ENCODE results near the gene NET1. TPM values are rescaled to one million over a fixed set of nuclear protein-coding genes. Genes with fewer than 3 reads are reported as not detected.

NET1 gene
- polyA plus RNA-seq, 1 of the 3 experiments (the other 2 are of a cell fraction): 4.7 TPM

GRCh38 chr10:5399332-5399731 lies 13.0 kb upstream of the NET1 start (continued):
- no peak for TF ChIP-seq EP300 (IDR thresholded peaks at IDR 0.05; ENCODE audit: borderline replicate concordance in 1 of 2, low read depth in 1 of 2, low read length in 1 of 2)
- TF ChIP-seq, protein P1, sequence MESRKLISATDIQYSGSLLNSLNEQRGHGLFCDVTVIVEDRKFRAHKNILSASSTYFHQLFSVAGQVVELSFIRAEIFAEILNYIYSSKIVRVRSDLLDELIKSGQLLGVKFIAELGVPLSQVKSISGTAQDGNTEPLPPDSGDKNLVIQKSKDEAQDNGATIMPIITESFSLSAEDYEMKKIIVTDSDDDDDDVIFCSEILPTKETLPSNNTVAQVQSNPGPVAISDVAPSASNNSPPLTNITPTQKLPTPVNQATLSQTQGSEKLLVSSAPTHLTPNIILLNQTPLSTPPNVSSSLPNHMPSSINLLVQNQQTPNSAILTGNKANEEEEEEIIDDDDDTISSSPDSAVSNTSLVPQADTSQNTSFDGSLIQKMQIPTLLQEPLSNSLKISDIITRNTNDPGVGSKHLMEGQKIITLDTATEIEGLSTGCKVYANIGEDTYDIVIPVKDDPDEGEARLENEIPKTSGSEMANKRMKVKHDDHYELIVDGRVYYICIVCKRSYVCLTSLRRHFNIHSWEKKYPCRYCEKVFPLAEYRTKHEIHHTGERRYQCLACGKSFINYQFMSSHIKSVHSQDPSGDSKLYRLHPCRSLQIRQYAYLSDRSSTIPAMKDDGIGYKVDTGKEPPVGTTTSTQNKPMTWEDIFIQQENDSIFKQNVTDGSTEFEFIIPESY (IDR thresholded peaks at IDR 0.05; ENCODE audit: borderline replicate concordance, low read depth): no peak
- no peak for TF ChIP-seq NFIC (IDR thresholded peaks at IDR 0.05; ENCODE audit: borderline replicate concordance)
- no peak for TF ChIP-seq MXI1 (IDR thresholded peaks at IDR 0.05; ENCODE audit: low read depth, low read length)
- no peak for TF ChIP-seq FOXJ3 (CRISPR knock-in tag; IDR thresholded peaks at IDR 0.05)
- no peak for TF ChIP-seq RFX5 (IDR thresholded peaks at IDR 0.05; ENCODE audit: low read length)

- Histone ChIP-seq H3K9me2 (no peaks in the 10 kb centered on the region), H3K4me2 (no peak overlapping the region), H3K79me2 (ENCODE audit: insufficient read depth) (no peaks in the 10 kb centered on the region), H3K36me3 (replicated peaks in 1 of 2; ENCODE audit: control insufficient read depth in 1 of 2, insufficient read depth in 2 of 2, low read length in 1 of 2) (no peaks in the 10 kb centered on the region), H3K27me3 (ENCODE audit: insufficient read depth) (peaks cover 9% of the 10 kb centered on the region; the same call in 1 of the 2 replicates), H2AFZ (ENCODE audit: low read depth) (no peak overlapping the region), H3K9me3 (no peaks in the 10 kb centered on the region), H3K4me3 (ENCODE audit: low read depth in 2 of 2, low read length in 1 of 2) (no peak overlapping the region), H3K27ac (ENCODE audit: low read depth in 2 of 2, low read length in 1 of 2) (no peak overlapping the region), H3F3A (replicated peaks; ENCODE audit: insufficient read depth) (no peaks in the 10 kb centered on the region), H4K20me1 (ENCODE audit: insufficient read depth) (no peaks in the 10 kb centered on the region), H3K4me1 (ENCODE audit: control insufficient read depth in 1 of 2, insufficient read depth in 2 of 2, low read depth in 1 of 2, low read length in 1 of 2) (no peaks in the 10 kb centered on the region), H3K9ac (no peak overlapping the region)
- POLR2A ChIA-PET: no interaction called here
- DNase-seq: no peak
- CTCF ChIA-PET: interaction anchor here (0.6 to 1.7 kb wide), 4 partner anchors 17 to 586 kb away, joined by 3 to 4 read pairs (median 4); no protein-coding TSS in a partner anchor
- TF ChIP-seq GATA2 (CRISPR knock-in tag; IDR thresholded peaks at IDR 0.05) (no peak), NFIC (IDR thresholded peaks at IDR 0.05; ENCODE audit: borderline replicate concordance) (no peak), POLR2AphosphoS5 (IDR thresholded peaks at IDR 0.05; ENCODE audit: low read depth, low read length) (no peak), RAD21 (IDR thresholded peaks at IDR 0.05; ENCODE audit: low read length) (no peak), EP300 (IDR thresholded peaks at IDR 0.05; ENCODE audit: borderline replicate concordance in 1 of 2, low read depth in 1 of 2, low read length in 1 of 2) (no peak), ELF1 (IDR thresholded peaks at IDR 0.05) (no peak), RFX5 (IDR thresholded peaks at IDR 0.05; ENCODE audit: low read length) (no peak), TEAD4 (IDR thresholded peaks at IDR 0.05; ENCODE audit: borderline replicate concordance, insufficient read depth) (no peak), REST (IDR thresholded peaks at IDR 0.05; ENCODE audit: low read depth, low read length) (no peak), GABPA (IDR thresholded peaks at IDR 0.05; ENCODE audit: low read depth) (no peak), SIN3A (IDR thresholded peaks at IDR 0.05; ENCODE audit: borderline replicate concordance, low read depth, low read length) (no peak), EZH2phosphoT487 (IDR thresholded peaks at IDR 0.05; ENCODE audit: borderline replicate concordance, low read depth) (no peak), FOXJ3 (CRISPR knock-in tag; IDR thresholded peaks at IDR 0.05) (no peak), YY1 (IDR thresholded peaks at IDR 0.05; ENCODE audit: low read depth) (no peak), SMC3 (IDR thresholded peaks at IDR 0.05; ENCODE audit: low read depth, low read length) (no peak)
- TF ChIP-seq, protein P2, sequence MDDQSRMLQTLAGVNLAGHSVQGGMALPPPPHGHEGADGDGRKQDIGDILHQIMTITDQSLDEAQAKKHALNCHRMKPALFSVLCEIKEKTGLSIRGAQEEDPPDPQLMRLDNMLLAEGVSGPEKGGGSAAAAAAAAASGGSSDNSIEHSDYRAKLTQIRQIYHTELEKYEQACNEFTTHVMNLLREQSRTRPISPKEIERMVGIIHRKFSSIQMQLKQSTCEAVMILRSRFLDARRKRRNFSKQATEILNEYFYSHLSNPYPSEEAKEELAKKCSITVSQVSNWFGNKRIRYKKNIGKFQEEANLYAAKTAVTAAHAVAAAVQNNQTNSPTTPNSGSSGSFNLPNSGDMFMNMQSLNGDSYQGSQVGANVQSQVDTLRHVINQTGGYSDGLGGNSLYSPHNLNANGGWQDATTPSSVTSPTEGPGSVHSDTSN (IDR thresholded peaks at IDR 0.05): no peak
- TF ChIP-seq, protein P3, sequence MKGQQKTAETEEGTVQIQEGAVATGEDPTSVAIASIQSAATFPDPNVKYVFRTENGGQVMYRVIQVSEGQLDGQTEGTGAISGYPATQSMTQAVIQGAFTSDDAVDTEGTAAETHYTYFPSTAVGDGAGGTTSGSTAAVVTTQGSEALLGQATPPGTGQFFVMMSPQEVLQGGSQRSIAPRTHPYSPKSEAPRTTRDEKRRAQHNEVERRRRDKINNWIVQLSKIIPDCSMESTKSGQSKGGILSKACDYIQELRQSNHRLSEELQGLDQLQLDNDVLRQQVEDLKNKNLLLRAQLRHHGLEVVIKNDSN (IDR thresholded peaks at IDR 0.05; ENCODE audit: borderline replicate concordance, low read depth): no peak
- WGBS (ENCODE audit: low lambda C conversion rate): 43% methylated on average over 9 of the region's 9 CpGs
These were observed 11.7 kb upstream of the NET1 start for GRCh38 chr10:5400468-5401240.
